Activated naive CD8-positive, alpha-beta T cell treated with anti-CD3 and anti-CD28 coated beads, Interleukin-2, amount 50 U/mL, for 16 hours (primary cell): ENCODE measurements around the gene SLC25A14.

Experiments
- DNase-seq: peaks from one replicate; pipeline ENCODE4 v3.0.0-alpha.2; 2020; ENCODE audit warnings: low read depth, low spot score

SLC25A14 gene

DNA sequence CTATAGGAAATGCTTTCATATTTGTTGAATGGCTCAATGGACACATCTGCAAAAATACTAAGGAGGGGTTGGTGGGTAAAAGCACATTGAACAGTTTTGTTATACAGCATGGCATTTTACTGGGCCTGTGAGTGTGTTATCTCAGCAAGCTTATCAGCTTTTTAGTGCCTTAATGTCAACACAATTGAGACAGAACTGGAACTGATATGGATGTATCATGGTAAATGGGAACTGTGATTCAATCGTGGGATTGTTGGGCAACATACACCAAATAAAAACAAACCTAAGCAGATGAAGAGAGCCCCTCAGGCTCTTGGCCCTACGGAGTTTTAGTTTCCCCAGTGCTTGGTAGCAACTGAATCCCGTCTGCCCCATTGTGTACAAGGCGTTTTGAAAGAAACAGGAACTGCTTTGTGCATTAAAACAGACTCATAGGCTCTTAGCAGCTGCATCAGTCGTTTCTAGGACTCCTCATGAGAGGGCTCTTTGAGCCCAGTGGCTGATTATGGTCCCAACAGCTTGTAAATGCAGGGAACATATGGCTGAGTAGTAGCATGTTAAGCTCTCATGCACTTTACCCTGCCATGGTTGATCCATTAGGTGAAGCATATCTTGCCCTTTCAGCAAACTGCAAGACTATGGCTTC lies 38.4 kb downstream of the SLC25A14 start:
- DNase-seq: no peak

DNA sequence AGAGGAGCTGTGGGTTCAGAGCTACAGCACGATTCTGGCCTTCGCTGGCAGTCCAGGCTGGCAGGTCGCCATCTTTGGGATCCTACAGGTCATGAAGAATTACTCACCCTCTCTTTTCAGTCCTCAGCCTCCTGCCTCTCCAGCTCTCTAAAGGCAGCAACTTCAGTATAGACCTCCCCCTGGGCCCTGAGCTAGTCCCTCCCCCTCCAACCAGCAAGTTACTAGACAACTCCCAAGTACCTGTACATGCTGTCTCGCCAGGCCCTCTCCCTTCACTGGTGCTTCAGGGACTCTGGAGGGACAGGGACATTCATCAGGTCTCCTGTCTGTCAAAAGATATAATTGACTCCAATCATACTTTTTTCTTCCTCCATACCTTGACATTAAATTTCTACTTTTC lies 45.8 kb downstream of the SLC25A14 start, which contains the start of gene GPR119:
GPR119 (minus strand) TSS at position 155 of the 400 bp plus-strand sequence. CDS start 227 bp downstream, outside the sequence.
- DNase-seq: no peak

DNA sequence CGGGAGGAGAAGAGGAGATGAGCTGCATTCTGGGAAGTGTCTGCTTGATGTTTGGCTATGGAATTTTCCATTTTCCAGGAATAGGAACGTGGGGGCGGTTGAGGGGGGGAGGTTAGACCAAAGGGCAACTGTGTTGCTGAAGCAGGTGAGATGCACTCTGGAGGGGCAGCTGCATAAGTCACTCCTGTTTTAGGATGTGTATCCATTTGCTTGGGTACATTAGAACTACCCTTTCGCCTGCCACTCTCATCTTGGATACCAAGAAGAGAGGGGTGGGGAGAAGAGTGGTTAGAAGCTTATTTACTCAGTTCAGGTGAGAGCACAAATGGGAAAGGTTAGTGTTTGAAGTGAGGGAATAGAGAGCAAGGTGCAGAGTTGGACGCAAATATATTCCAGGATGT lies 46.7 kb downstream of the SLC25A14 start:
- no peak for DNase-seq

DNA sequence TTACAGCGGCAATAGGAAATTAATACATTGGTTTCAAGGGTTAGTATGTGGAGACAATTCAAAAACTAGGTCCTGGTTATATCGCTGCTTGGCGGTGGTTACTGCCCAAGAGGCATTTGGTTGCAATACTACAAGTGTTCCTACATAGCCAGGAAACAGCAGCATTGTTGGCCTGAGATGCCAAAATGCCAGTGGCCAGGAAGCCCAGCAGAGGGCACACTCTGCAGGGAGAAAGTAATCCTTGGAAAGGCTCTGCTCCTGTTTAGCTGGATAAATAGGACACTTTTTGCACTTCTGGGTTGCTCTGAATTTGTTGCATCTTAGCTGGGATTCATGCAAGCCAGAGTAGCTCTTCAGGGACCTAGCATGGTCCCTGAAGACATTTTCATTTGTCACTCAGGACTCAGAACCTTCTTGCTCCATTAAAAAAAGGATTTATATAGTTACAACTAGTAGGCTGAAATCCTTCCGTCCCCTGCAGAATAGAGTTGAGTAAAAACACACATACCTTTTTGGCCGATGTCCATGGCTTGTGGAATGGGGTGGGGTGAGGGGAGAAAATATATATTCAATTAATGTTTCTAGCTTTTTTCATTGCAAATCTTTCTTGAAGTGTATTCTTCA lies 53.8 kb downstream of the SLC25A14 start:
- no peak for DNase-seq

DNA sequence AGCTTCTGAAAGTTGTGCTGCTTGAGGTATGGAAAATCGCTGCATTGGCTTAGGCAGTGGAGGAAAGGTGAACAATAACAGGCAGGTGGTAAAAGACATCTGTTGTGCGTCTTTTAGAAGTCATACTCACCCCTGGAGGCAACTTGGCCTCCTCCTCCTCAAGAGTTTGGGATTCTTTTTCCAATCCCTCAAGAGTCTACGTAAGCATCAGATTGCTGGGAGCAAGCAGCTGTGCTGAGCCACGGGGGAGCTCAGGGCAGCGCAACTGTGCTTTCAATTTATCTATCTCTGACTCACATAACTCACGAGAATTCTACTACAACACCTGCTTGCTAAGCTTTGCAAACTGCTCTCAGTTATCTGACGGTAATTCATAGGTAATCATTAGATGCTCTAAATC lies 55.6 kb downstream of the SLC25A14 start:
- DNase-seq: no peak

DNA sequence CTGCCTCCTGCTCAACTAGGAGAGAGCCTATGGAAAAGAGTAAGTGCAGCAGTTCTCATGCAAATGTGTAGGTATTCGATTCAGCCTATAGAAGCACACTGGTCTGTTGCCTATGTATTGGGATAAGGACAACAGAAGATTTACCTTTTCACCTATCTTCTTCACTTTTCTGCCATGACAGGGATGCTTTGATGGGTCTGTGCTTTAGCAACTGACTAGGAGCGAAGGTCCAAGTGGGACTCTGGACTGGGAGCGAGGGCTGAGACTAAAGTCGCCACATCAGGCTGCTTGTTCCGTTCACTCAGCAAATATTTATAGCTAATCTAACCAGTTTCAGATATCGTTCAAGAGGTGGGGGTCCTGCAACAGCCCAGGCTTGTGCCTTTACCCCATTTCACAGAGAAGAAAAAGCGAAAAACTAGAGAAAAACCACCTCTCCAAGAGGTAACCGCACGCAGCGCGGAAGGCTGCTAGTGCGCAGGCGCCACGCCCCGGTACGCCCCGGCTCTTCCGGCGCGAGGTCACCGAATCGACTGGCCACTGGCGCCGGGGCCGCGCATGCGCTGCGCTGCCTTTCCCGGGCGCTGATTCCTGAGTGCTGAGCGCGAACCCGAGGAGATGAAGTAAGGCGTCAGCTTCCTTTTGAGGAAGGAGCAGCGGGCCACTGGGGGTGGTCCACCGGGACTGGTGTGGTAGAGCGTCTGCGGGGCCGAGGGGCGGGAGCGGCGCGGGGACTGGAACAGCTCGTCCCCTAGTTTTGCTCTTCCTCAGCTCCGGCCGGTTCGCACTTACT lies 61.9 kb downstream of the SLC25A14 start, which contains the start of gene RBMX2:
RBMX2 (plus strand) TSS at position 573 of the 793 bp plus-strand sequence; CDS start at position 619, 46 bp downstream.
- DNase-seq: peak; percentile 25

DNA sequence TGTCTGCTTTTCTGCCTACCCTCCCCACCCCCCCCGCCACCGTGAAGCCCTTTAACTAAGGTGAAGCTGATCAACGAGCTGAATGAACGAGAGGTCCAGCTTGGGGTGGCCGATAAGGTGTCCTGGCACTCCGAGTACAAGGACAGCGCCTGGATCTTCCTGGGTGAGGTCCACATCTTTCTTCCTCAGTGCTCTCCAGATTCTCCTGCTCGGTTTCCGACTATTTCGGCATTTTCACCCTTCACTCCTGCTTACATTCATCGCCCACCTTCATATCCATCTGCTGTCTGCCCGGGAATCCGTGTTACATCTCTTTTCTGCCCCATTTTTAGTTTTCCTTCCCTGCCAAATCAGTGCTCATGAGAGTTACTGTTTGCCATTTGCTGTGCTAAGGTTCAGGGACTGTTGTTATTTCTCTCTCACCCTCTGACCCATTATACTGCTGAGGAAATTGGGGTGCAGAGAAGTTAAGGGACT lies 62.5 kb downstream of the SLC25A14 start:
- DNase-seq: no peak

DNA sequence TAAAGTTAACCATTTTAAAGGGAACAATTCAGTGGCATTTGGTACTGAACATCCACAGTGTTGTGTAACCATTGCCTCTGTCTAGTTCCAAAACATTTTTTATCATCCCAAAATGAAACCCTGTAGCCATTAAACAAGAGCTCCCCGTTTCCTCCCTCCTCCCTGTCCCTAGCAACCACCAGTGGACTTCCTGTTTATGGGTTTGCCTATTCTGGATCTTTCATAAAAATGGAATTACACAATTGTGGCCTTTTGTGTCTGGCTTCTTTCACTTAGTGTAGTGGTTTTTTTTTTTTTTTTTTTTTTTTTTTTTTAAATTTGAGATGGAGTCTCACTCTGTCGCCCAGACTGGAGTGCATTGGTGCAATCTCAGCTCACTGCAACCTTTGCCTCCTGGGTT lies 73.7 kb downstream of the SLC25A14 start:
- DNase-seq: no peak

DNA sequence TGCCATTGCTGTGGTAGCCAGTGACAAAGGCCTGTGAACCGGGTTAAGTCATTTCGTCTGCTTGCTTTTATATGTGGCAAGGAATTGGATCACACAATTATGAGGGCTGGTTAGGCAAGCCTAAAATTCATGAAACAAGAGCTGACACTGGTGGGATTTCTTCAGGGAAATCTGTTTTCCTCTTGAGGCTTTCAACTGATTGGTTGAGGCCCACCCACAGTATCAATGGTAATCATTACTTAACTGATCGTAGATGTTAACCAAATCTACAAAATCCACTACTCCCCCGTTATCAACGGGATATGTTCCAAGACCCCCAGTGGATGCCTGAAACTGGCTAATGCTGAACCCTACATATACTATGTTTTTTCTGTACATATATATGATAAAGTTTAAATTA lies 75.1 kb downstream of the SLC25A14 start:
- DNase-seq: no peak

DNA sequence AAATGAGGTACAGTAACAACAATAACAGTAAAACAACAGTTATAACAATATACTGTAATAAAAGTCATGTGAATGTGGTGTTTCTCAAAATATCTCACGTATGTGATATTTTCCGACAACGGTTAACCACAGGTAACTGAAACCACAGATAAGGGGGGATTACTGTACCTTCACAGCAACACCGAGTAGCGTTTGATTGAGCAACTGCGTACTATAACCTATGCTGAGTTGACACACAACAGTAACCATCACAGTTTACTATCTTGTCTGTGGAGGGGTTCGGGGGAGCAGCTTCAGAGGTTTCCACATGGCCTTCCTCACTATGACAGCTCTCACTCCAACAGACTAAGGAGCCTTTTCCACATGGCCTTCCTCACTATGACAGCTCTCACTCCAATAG lies 75.5 kb downstream of the SLC25A14 start:
- DNase-seq: no peak

DNA sequence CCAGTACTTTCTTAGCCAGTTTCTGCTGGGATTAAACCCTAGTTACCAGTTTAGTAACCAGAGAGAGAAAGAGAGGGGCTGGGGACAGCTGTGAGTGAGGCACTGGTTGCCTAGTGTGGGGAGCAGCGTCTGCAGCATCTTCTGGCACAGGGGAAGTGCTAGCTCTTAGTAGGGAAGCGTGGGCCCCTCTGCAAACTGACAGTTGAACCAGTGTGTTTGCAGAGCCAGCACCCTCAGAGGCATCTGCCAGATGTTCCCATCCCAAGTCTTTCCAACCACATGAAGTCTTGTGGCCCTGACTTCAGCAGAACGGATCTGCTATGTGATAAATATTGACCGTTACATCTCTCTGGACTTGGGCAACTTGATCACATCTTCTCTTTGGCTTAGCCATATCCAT lies 77.1 kb downstream of the SLC25A14 start:
- no peak for DNase-seq

DNA sequence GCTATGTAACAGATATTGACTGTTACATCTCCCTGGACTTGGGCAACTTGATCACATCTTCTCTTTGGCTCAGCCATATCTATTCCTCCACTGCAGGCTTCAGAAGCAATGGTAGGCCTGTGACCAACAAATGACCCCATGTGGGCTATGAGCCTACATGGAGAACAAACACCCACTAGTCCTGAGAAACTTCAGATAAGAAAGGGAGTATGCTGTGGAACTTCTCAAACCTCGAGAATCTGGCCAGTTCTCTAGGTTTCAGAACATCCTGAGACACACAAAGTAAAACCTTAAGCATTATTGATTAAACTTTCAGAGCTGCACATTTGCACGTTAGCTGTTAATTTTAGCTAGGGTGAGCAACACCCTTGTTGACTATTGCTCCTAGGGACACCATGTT lies 78.3 kb downstream of the SLC25A14 start:
- no peak for DNase-seq

DNA sequence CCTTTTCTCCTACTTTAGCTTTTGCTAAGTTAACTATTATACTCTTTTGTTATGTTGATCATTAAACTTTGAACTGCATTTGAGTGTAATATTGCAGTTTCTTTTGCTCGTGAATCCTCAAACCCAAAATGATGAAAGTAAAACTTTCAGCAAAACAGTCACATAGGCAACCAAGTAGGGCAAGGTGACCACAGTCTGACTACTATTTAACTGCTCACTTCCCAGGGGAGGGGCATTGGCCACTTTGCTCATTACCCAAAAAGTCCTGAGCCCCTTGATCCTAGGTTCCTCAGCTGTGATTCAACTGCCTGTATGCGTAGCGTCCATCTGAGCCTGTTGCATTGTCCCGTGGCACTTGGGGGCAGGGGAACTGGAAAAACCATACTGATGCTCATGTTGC lies 79.0 kb downstream of the SLC25A14 start:
- DNase-seq: no peak

DNA sequence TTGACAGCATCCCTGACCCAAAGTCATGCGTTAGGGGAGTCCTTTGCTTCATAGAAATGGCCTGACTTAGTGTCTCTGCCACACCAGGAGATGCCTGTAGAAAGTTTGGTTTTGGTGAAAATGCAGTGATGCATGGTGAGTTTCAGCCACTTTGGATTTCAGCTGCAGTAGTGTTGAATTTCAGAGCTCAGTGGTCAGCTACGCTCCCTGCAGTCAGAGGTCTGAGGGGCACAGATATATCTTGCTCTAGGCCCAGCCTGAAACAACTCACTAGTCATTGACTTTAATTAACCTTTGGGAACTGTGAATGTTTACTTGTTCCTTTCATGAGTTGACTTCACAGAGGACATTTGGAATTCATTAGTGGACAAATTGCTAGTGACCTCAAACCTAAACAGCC lies 79.5 kb downstream of the SLC25A14 start:
- no peak for DNase-seq
